Keratinocyte (primary cell): ENCODE results near the gene MRPL52. TPM values are rescaled to one million over a fixed set of nuclear protein-coding genes. Genes with fewer than 3 reads are reported as not detected.

Source experiments
- DNase-seq: peaks from one replicate; pipeline ENCODE4 v3.0.0-alpha.2; 2011; ENCODE audit warnings: low read depth, missing footprints, low spot score
- FAIRE-seq: peaks from 2 replicates; lab custom pipeline; 2011; peaks lifted over from hg19 to GRCh38; lab: Jason Lieb, UNC
- H2AFZ ChIP-seq: 2 replicates; pipeline ENCODE4 v1.6.0; 2012; ENCODE audit warnings: low read length, control low read depth, inconsistent platforms; ENCODE audit not compliant: control insufficient read depth
- H3K27ac ChIP-seq: 2 replicates; pipeline ENCODE4 v1.5.1; 2011; ENCODE audit warnings: low read length; ENCODE audit not compliant: control insufficient read depth, insufficient read depth
- H3K27me3 ChIP-seq: 3 replicates; pipeline ENCODE4 v1.6.0; 2011; ENCODE audit warnings: low read length; ENCODE audit not compliant: control insufficient read depth, insufficient read depth; ENCODE audit errors: extremely low read depth
- H3K36me3 ChIP-seq, 2 experiments: 2 replicates in 1 of 2; 3 replicates in 1 of 2; pipeline ENCODE4 v1.5.1; 2011; ENCODE audit warnings: low read length in 2 of 2, mild to moderate bottlenecking in 1 of 2; ENCODE audit not compliant: control insufficient read depth in 2 of 2, insufficient read depth in 2 of 2; ENCODE audit errors: extremely low read depth in 1 of 2
- H3K4me1 ChIP-seq: 3 replicates; pipeline ENCODE4 v1.5.1; 2011; ENCODE audit warnings: low read length; ENCODE audit not compliant: control insufficient read depth, insufficient read depth; ENCODE audit errors: extremely low read depth
- H3K4me2 ChIP-seq: 3 replicates; pipeline ENCODE4 v1.6.0; 2011; ENCODE audit warnings: low read depth, low read length; ENCODE audit not compliant: control insufficient read depth, insufficient read depth; ENCODE audit errors: extremely low read depth
- H3K4me3 ChIP-seq, 3 experiments: fragments of 200-600 bp in 1 of 3; sonication (generic) in 1 of 3; 2 replicates in 2 of 3; 3 replicates in 1 of 3; pipeline ENCODE4 v1.5.1; 2011 to 2016; ENCODE audit warnings: low read length in 3 of 3, mild to moderate bottlenecking in 3 of 3, control low read depth in 2 of 3, inconsistent platforms in 1 of 3, low read depth in 1 of 3, mixed read lengths in 1 of 3, mixed run types in 1 of 3, moderate library complexity in 1 of 3; ENCODE audit not compliant: control insufficient read depth in 2 of 3, insufficient read depth in 2 of 3; ENCODE audit errors: extremely low read depth in 1 of 3
- H3K79me2 ChIP-seq: 2 replicates; pipeline ENCODE4 v1.6.0; 2012; ENCODE audit warnings: low read length; ENCODE audit not compliant: control insufficient read depth, insufficient read depth
- H3K9ac ChIP-seq: 3 replicates; pipeline ENCODE4 v1.6.0; 2011; ENCODE audit warnings: low read length; ENCODE audit not compliant: control insufficient read depth, insufficient read depth; ENCODE audit errors: extremely low read depth
- H3K9me1 ChIP-seq: 3 replicates; pipeline ENCODE4 v1.6.0; 2011; ENCODE audit warnings: low read length; ENCODE audit not compliant: control insufficient read depth, insufficient read depth; ENCODE audit errors: extremely low read depth
- H3K9me3 ChIP-seq: 2 replicates; pipeline ENCODE4 v1.5.1; 2012; ENCODE audit warnings: low read depth, low read length; ENCODE audit not compliant: control insufficient read depth
- H4K20me1 ChIP-seq: 3 replicates; pipeline ENCODE4 v1.6.0; 2011; ENCODE audit warnings: low read length; ENCODE audit not compliant: control insufficient read depth, insufficient read depth; ENCODE audit errors: extremely low read depth
- CTCF ChIP-seq, 3 experiments: IDR thresholded peaks in 1 of 3; conservative IDR thresholded peaks in 1 of 3; optimal IDR thresholded peaks in 1 of 3; 2 replicates in 2 of 3; 3 replicates in 1 of 3; pipeline versions ENCODE3 to v1.5.1; 2011; ENCODE audit warnings: low read length in 3 of 3, mild to moderate bottlenecking in 3 of 3, moderate library complexity in 2 of 3, control low read depth in 1 of 3, inconsistent platforms in 1 of 3; ENCODE audit not compliant: insufficient read depth in 2 of 3; ENCODE audit errors: extremely low read depth in 1 of 3
- EZH2 ChIP-seq: IDR thresholded peaks from one replicate; pipeline ENCODE4 v1.6.1; 2012; ENCODE audit warnings: inconsistent platforms, mild to moderate bottlenecking, low read length, moderate library complexity
- dilution Hi-C: fragments of 300-500 bp; cut with MboI; formaldehyde crosslinking; loops from one replicate; pipeline ENCODE4 v1.7.0; 2020; ENCODE audit warnings: low sequenced_read_pairs; ENCODE audit not compliant: extremely low pct_ligation_motif_present
- polyA plus RNA-seq, 5 experiments: library from polyadenylated mRNA; depleted of rRNA in 3 of 5; stranded (reverse) in 3 of 5; stranded (forward) in 1 of 5; unstranded in 1 of 5; fragments of >200 nt; gene quantifications; 1 replicate in 1 of 5; 2 replicates in 3 of 5; 3 replicates in 1 of 5; pipeline versions ENCODE4 v1.2.1 to v1.2.3, GENCODE V29; 2011 to 2012; ENCODE audit warnings: missing spikeins in 2 of 5, low read depth in 1 of 5, low replicate concordance in 1 of 5

Gene MRPL52
- polyA plus RNA-seq, 1 donor (not counting 4 experiments of a cell fraction or from before 2014, with no cell fraction given) = 104 TPM

GRCh38 chr14:22861651-22862050, 32.0 kb downstream of the MRPL52 start:
- Histone ChIP-seq H3K27ac (no peak overlapping the region), H3K4me1 (no peaks in the 10 kb centered on the region), H3K9me3 (peaks cover 2% of the 10 kb centered on the region), H3K36me3 (no peaks in the 10 kb centered on the region), H3K79me2 (no peaks in the 10 kb centered on the region), H2AFZ (no peak overlapping the region), H3K4me2 (no peak overlapping the region), H3K27me3 (no peaks in the 10 kb centered on the region), H3K9ac (no peak overlapping the region), H3K4me3 (no peak overlapping the region), H4K20me1 (no peaks in the 10 kb centered on the region), H3K9me1 (no peaks in the 10 kb centered on the region)
- dilution Hi-C loops = no loop called here
- TF ChIP-seq CTCF (optimal IDR thresholded peaks at IDR 0.05 in 1 of 3, IDR thresholded peaks at IDR 0.05 in 1 of 3, conservative IDR thresholded peaks at IDR 0.05 in 1 of 3; ENCODE audit: extremely low read depth in 1 of 3, insufficient read depth in 2 of 3, low read length in 3 of 3) = no peak
- no peak for TF ChIP-seq EZH2
- FAIRE-seq (no peak), DNase-seq (no peak)

DNA sequence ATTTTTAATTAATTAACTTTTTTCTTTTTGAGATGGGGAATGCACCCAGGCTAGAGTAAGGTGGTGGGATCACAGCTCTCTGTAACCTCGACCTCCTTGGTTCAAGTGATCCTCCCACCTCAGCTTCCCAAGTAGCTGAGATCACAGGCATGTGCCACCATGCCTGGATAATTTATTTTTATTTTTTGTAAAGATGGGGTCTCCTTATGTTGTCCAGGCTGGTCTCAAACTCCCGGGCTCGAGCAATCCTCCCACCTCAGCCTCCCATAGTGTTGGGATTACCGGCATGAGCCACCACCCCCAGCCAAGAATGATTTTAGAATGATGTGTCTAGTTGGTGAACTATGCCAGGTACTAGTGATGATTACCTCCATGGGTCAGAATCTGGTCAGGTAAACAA, 35.3 kb downstream of the MRPL52 start:
- Histone ChIP-seq H3K36me3 (no peaks in the 10 kb centered on the region), H3K4me2 (no peak overlapping the region), H4K20me1 (no peaks in the 10 kb centered on the region), H3K4me1 (no peaks in the 10 kb centered on the region), H3K79me2 (no peaks in the 10 kb centered on the region), H2AFZ (no peak overlapping the region), H3K9me1 (no peaks in the 10 kb centered on the region), H3K9me3 (peaks cover 2% of the 10 kb centered on the region), H3K27me3 (no peaks in the 10 kb centered on the region), H3K27ac (no peak overlapping the region), H3K4me3 (no peak overlapping the region), H3K9ac (no peak overlapping the region)
- dilution Hi-C loops = no loop called here
- TF ChIP-seq EZH2 (no peak), CTCF (optimal IDR thresholded peaks at IDR 0.05 in 1 of 3, IDR thresholded peaks at IDR 0.05 in 1 of 3, conservative IDR thresholded peaks at IDR 0.05 in 1 of 3; ENCODE audit: extremely low read depth in 1 of 3, insufficient read depth in 2 of 3, low read length in 3 of 3) (no peak)
- DNase-seq (no peak), FAIRE-seq (no peak)
